Karpas-422 (cell line): ENCODE results near the gene KPNB1. TPM values are rescaled to one million over a fixed set of nuclear protein-coding genes. Genes with fewer than 3 reads are reported as not detected.

Experiments used
- DNase-seq: peaks from one replicate; pipeline ENCODE4 v3.0.0-alpha.2; 2015
- H2AFZ ChIP-seq: fragments of 200-600 bp; sonication (generic); 2 replicates; pipeline ENCODE4 v1.6.1; 2014; ENCODE audit warnings: antibody characterized with exemption, low read length, mixed read lengths
- H3K27ac ChIP-seq: fragments of 200-600 bp; sonication (generic); 2 replicates; pipeline ENCODE4 v1.5.1; 2014; ENCODE audit warnings: mild to moderate bottlenecking, low read length, moderate library complexity
- H3K27me3 ChIP-seq: fragments of 200-600 bp; sonication (generic); 2 replicates; pipeline ENCODE4 v1.6.1; 2014; ENCODE audit warnings: low read length, mixed read lengths
- H3K36me3 ChIP-seq: fragments of 200-600 bp; sonication (generic); 2 replicates; pipeline ENCODE4 v1.6.1; 2014; ENCODE audit warnings: low read length, mixed read lengths; ENCODE audit not compliant: insufficient read depth
- H3K4me1 ChIP-seq: fragments of 200-600 bp; sonication (generic); 2 replicates; pipeline ENCODE4 v1.6.1; 2014; ENCODE audit warnings: mild to moderate bottlenecking, low read length, mixed read lengths
- H3K4me2 ChIP-seq: fragments of 200-600 bp; sonication (generic); 2 replicates; pipeline ENCODE4 v1.6.1; 2014; ENCODE audit warnings: low read length, low read depth, mild to moderate bottlenecking; ENCODE audit not compliant: poor library complexity, severe bottlenecking
- H3K4me3 ChIP-seq: fragments of 200-600 bp; sonication (generic); 2 replicates; pipeline ENCODE4 v1.5.1; 2014; ENCODE audit warnings: mild to moderate bottlenecking, antibody characterized with exemption, low read length, mixed read lengths
- H3K79me2 ChIP-seq: fragments of 200-600 bp; sonication (generic); 2 replicates; pipeline ENCODE4 v1.6.1; 2014; ENCODE audit warnings: mild to moderate bottlenecking, low read length, mixed read lengths
- H3K9ac ChIP-seq: fragments of 200-600 bp; sonication (generic); 2 replicates; pipeline ENCODE4 v1.6.0; 2014; ENCODE audit warnings: low read length
- H3K9me2 ChIP-seq: fragments of 200-600 bp; sonication (generic), shearing (Covaris generic); replicated peaks from 2 replicates; pipeline ENCODE4 v1.6.0; 2014; ENCODE audit warnings: mild to moderate bottlenecking, low read length, moderate library complexity; ENCODE audit not compliant: insufficient read depth
- H3K9me3 ChIP-seq: fragments of 300-700, 200-600 bp; sonication (generic); 2 replicates; pipeline ENCODE4 v1.6.1; 2014; ENCODE audit warnings: low read length, mixed read lengths
- H4K20me1 ChIP-seq: fragments of 200-600 bp; sonication (generic); 2 replicates; pipeline ENCODE4 v1.6.1; 2014; ENCODE audit warnings: mild to moderate bottlenecking, antibody characterized with exemption, low read length, low read depth; ENCODE audit not compliant: insufficient read depth
- small RNA-seq: library from RNA; depleted of rRNA; stranded (forward); fragments of <200 nt; gene quantifications from one replicate; pipeline ENCODE3, GENCODE V24; 2014
- total RNA-seq: library from RNA; depleted of rRNA; stranded (reverse); fragments of >200 nt; shearing (Covaris generic); gene quantifications from 2 replicates; pipeline ENCODE4 v1.2.3, GENCODE V29; 2014; ENCODE audit warnings: low replicate concordance; rRNA removed

Gene KPNB1
- total RNA-seq, 1 experiment from 2014 or later, result 184 TPM

GRCh38 chr17:47733674-47734410 is 84.1 kb downstream of the KPNB1 start:
- Histone ChIP-seq H3K36me3 (no peaks in the 10 kb centered on the region), H3K4me1 (peaks cover 23% of the 10 kb centered on the region), H2AFZ (no peak overlapping the region), H3K9ac (no peak overlapping the region), H3K9me2 (no peaks in the 10 kb centered on the region), H3K79me2 (no peaks in the 10 kb centered on the region), H4K20me1 (no peaks in the 10 kb centered on the region), H3K4me2 (no peak overlapping the region), H3K27ac (no peak overlapping the region), H3K4me3 (no peak overlapping the region), H3K9me3 (no peaks in the 10 kb centered on the region), H3K27me3 (no peaks in the 10 kb centered on the region)
- DNase-seq, result no peak

DNA sequence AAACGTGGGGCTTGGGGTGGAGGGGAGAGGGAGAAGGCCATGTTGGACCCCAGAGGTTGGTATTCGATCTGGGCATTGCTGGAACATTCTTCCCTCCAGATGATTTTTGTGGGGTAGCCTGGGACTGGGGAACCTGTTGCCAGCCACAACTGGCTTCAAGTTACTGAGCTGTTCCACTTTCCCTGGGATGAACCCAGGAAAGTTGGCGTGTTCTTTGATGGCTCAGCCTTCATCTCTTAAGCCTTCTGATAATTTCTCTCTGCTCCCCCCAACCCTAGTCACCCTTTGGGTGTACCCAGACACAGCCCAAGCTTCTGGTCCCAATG is 85.4 kb downstream of the KPNB1 start:
- no peak overlapping the region for H3K9ac ChIP-seq
- H3K27ac ChIP-seq, result no peak overlapping the region
- no peaks in the 10 kb centered on the region for H3K27me3 ChIP-seq
- no peak overlapping the region for H3K4me3 ChIP-seq
- H3K9me3 ChIP-seq, result no peaks in the 10 kb centered on the region
- peaks cover 27% of the 10 kb centered on the region for H3K4me1 ChIP-seq
- no peak for DNase-seq
- no peaks in the 10 kb centered on the region for H4K20me1 ChIP-seq
- H2AFZ ChIP-seq, result no peak overlapping the region
- no peaks in the 10 kb centered on the region for H3K9me2 ChIP-seq
- H3K79me2 ChIP-seq, result no peaks in the 10 kb centered on the region
- no peaks in the 10 kb centered on the region for H3K36me3 ChIP-seq
- H3K4me2 ChIP-seq, result no peak overlapping the region

Small RNAs within 50 kb of the gene (small RNA-seq; reads per million reads assigned to genes)
- not detected for gene AC015674.1

Other genes with a start within 250 kb of the KPNB1 start
- gene NPEPPS, start 118.8 kb upstream of the KPNB1 start, total RNA-seq, result 52.4 and 64.4 TPM in 2 replicates
- gene TBKBP1, start 44.2 kb downstream of the KPNB1 start, total RNA-seq, result 0.25 and 0.56 TPM in 2 replicates
- not detected in 2 replicates for gene TBX21, start 83.3 kb downstream of the KPNB1 start, total RNA-seq
- gene OSBPL7, start 171.9 kb downstream of the KPNB1 start, total RNA-seq, result 11.1 and 21.9 TPM in 2 replicates
- gene MRPL10, start 181.6 kb downstream of the KPNB1 start, total RNA-seq, result 38.2 and 50.3 TPM in 2 replicates
- 2.8 TPM in 1 of 2 replicates, not detected in the other for gene LRRC46, start 181.8 kb downstream of the KPNB1 start, total RNA-seq
- 37.7 and 63.5 TPM in 2 replicates for gene SCRN2, start 191.4 kb downstream of the KPNB1 start, total RNA-seq
- gene SP6, start 201.2 kb downstream of the KPNB1 start, total RNA-seq, result 0.04 TPM in 1 of 2 replicates, not detected in the other
- 3.6 and 4.4 TPM in 2 replicates for gene SP2, start 246.3 kb downstream of the KPNB1 start, total RNA-seq